Lung (tissue), 16 donors: Measurements from ENCODE around the gene SLC25A13. TPM values are rescaled to one million over a fixed set of nuclear protein-coding genes. Genes with fewer than 3 reads are reported as not detected.
A peak's percentile ranks its signal among the peaks of the same experiment; 100 is the strongest.
"Not testable (repeated sequence)": the region's sequence is repeated elsewhere in the genome, so short reads cannot be mapped to it uniquely, and the experiment has no call there.

Experiments used
- ATAC-seq: fragments of 200-7000 bp; cut with Tn5 transposase; one replicate; pipeline ENCODE4 v1.9.1; 2020; ENCODE audit warnings: moderate number of reproducible peaks; ENCODE audit not compliant: insufficient read depth, low FRiP score
- DNase-seq, 3 donors: peaks; one replicate each; pipeline ENCODE4 v3.0.0-alpha.2; 2013 to 2017
- H3K27ac ChIP-seq, 2 donors: one replicate each; pipeline ENCODE4 v1.5.1; 2013; ENCODE audit warnings: mild to moderate bottlenecking in 2 of 2, moderate library complexity in 2 of 2, control low read depth in 1 of 2, inconsistent platforms in 1 of 2, low read depth in 1 of 2, low read length in 1 of 2
- H3K27me3 ChIP-seq, 3 donors: one replicate each; pipeline ENCODE4 v1.5.1; 2013; ENCODE audit warnings: low read length in 2 of 3; ENCODE audit not compliant: control insufficient read depth in 3 of 3, insufficient read depth in 3 of 3
- H3K36me3 ChIP-seq, 4 donors: one replicate each; pipeline ENCODE4 v1.5.1; 2013; ENCODE audit warnings: low read length in 4 of 4, mild to moderate bottlenecking in 1 of 4, moderate library complexity in 1 of 4; ENCODE audit not compliant: control insufficient read depth in 4 of 4, insufficient read depth in 4 of 4
- H3K4me1 ChIP-seq, 5 donors: one replicate each; pipeline ENCODE4 v1.5.1; 2013; ENCODE audit warnings: low read length in 5 of 5, mild to moderate bottlenecking in 2 of 5, moderate library complexity in 1 of 5; ENCODE audit not compliant: control insufficient read depth in 5 of 5, insufficient read depth in 5 of 5
- H3K4me3 ChIP-seq: one replicate; pipeline ENCODE4 v1.5.1; 2013; ENCODE audit warnings: mild to moderate bottlenecking, control low read depth, moderate library complexity
- H3K9ac ChIP-seq, 2 donors: one replicate each; pipeline ENCODE4 v1.5.1; 2013; ENCODE audit warnings: low read length in 2 of 2, control low read depth in 1 of 2; ENCODE audit not compliant: insufficient read depth in 1 of 2
- H3K9me3 ChIP-seq, 4 donors: one replicate each; pipeline ENCODE4 v1.5.1; 2013; ENCODE audit warnings: low read length in 3 of 4, mild to moderate bottlenecking in 1 of 4, moderate library complexity in 1 of 4; ENCODE audit not compliant: control insufficient read depth in 4 of 4, insufficient read depth in 3 of 4
- CTCF ChIP-seq: IDR thresholded peaks from 2 replicates; pipeline ENCODE4 v1.5.1; 2012; ENCODE audit warnings: mild to moderate bottlenecking; ENCODE audit errors: control extremely low read depth, extremely low read depth
- WGBS, 2 donors: extraction: QIAGEN DNeasy Blood & Tissue Kit; methylation state at CpG; one replicate each; pipeline ENCODE4 v1.1.7; 2013; 5-methylcytosine and 5-hydroxymethylcytosine counted together
- long read RNA-seq, 5 donors: transcript quantifications; one replicate each; lab custom pipeline, GENCODE V29; 2026
- polyA plus RNA-seq, 2 donors: library from polyadenylated mRNA; stranded (reverse); fragments of 200-250 nt; gene quantifications; one replicate each; pipeline ENCODE4 v1.2.1, GENCODE V29; 2013
- total RNA-seq, 2 donors: library from RNA; depleted of rRNA in 1 of 2; stranded (reverse); fragments of >200 nt in 1 of 2; gene quantifications; one replicate each; pipeline ENCODE4 v1.2.1, GENCODE V29; 2014 to 2021
- donor health status: control.
- donor health status: control.
- donor health status: Bipolar disorder and iron deficiency.
- donor health status: healthy.
- donor health status: DM: yes; HTN: yes; CAD: no.

SLC25A13 gene
- 10 to 100 TPM; 23.0 to 40.8 TPM for total RNA-seq
- polyA plus RNA-seq = 10 to 100 TPM in 1 of 2 donors, 1 to 10 TPM in 1; 7.8 to 16.1 TPM
- long read RNA-seq, donor 1, transcript SLC25A13-201 (18 exons, 3,136 nt) = major isoform, 6 of 6 reads
- long read RNA-seq, donor 1, partial matches to known transcripts = 0 of 6 reads
- long read RNA-seq, donor 1, other reads (novel, unspliced or antisense) = 0 of 6 reads
- long read RNA-seq, donor 2, partial matches to known transcripts = 0 of 1 reads
- long read RNA-seq, donor 2, other reads (novel, unspliced or antisense) = 0 of 1 reads
- long read RNA-seq, donor 3, partial matches to known transcripts = 0 of 2 reads
- long read RNA-seq, donor 3, other reads (novel, unspliced or antisense) = 0 of 2 reads
- long read RNA-seq, donor 4 = 0 reads
- long read RNA-seq, donor 5, transcript SLC25A13-201 (18 exons, 3,136 nt) = major isoform, 6 of 7 reads
- long read RNA-seq, donor 5, partial matches to known transcripts = 0 of 7 reads
- long read RNA-seq, donor 5, other reads (novel, unspliced or antisense) = 0 of 7 reads

GRCh38 chr7:96321658-96322372, at the start of gene SLC25A13:
Gene SLC25A13 (minus strand): TSS chr7:96322098. CDS start chr7:96321956, 142 bp downstream.
- H3K9me3 ChIP-seq = no peaks in the 10 kb centered on the region
- TF ChIP-seq CTCF = no peak
- DNase-seq (peak; percentile 82 to 89 (median 83)), ATAC-seq (peak; percentile 99)
- WGBS, 2 donors = 0% methylated on average over 54 to 66 of the region's 66 CpGs
- peak within 1 kb of the TSS; percentile 88 for H3K4me3 ChIP-seq
- no peaks in the 10 kb centered on the region for H3K36me3 ChIP-seq
- H3K27me3 ChIP-seq = no peaks in the 10 kb centered on the region
- peak within 1 kb of the TSS; percentile 94 for H3K27ac ChIP-seq
- H3K4me1 ChIP-seq = peaks cover 4 to 13% (median 8%) of the 10 kb centered on the region in 5 donors
- H3K9ac ChIP-seq = peak within 1 kb of the TSS; percentile 53 to 86

GRCh38 chr7:96365916-96366315, 44.0 kb upstream of the SLC25A13 start:
- WGBS, 2 donors = 99 to 100% methylated on average over 1 to 2 of the region's 2 CpGs
- H3K27me3 ChIP-seq, H3K4me3 ChIP-seq, H3K4me1 ChIP-seq, H3K9me3 ChIP-seq, ATAC-seq, H3K9ac ChIP-seq, DNase-seq, H3K36me3 ChIP-seq, H3K27ac ChIP-seq: not testable (repeated sequence)

GRCh38 chr7:96361116-96361857, 39.4 kb upstream of the SLC25A13 start:
- no peak for DNase-seq
- no peaks in the 10 kb centered on the region for H3K27me3 ChIP-seq
- no peak overlapping the region for H3K4me3 ChIP-seq
- TF ChIP-seq CTCF = no peak
- no peak for ATAC-seq
- no peaks in the 10 kb centered on the region for H3K4me1 ChIP-seq
- H3K9me3 ChIP-seq = peaks cover 0 to 3% (median 0%) of the 10 kb centered on the region in 4 donors
- H3K9ac ChIP-seq = no peak overlapping the region
- H3K27ac ChIP-seq = no peak overlapping the region
- no peaks in the 10 kb centered on the region for H3K36me3 ChIP-seq
- 85 to 86% methylated on average over 7 of the region's 7 CpGs for WGBS, 2 donors
